Upper lobe of left lung (tissue), 6 donors: ENCODE measurements around the gene RIC8B. TPM values are rescaled to one million over a fixed set of nuclear protein-coding genes. Genes with fewer than 3 reads are reported as not detected.
"Not testable (repeated sequence)": the region's sequence is repeated elsewhere in the genome, so short reads cannot be mapped to it uniquely, and the experiment has no call there.

ENCODE experiments used
- ATAC-seq, 2 donors: fragments of 200-7000 bp; cut with Tn5 transposase; one replicate each; pipeline ENCODE4 v1.9.1; 2022; ENCODE audit warnings: mild to moderate bottlenecking in 2 of 2, moderate library complexity in 2 of 2; ENCODE audit not compliant: low FRiP score in 2 of 2
- DNase-seq, 2 donors: peaks; one replicate each; pipeline ENCODE4 v3.0.0-alpha.2; 2019 to 2020
- H3K27ac ChIP-seq, 4 donors: fragments of 200-600 bp; sonication (generic); one replicate each; pipeline ENCODE4 v1.5.1; 2016 to 2019
- H3K27me3 ChIP-seq, 4 donors: fragments of 200-600 bp; sonication (generic); one replicate each; pipeline ENCODE4 v1.5.1; 2017 to 2019
- H3K36me3 ChIP-seq, 4 donors: fragments of 200-600 bp; sonication (generic); one replicate each; pipeline ENCODE4 v1.5.1; 2016 to 2019
- H3K4me1 ChIP-seq, 4 donors: fragments of 200-600 bp; sonication (generic); one replicate each; pipeline ENCODE4 v1.5.1; 2018 to 2019
- H3K4me3 ChIP-seq, 4 donors: fragments of 200-600 bp; sonication (generic); one replicate each; pipeline ENCODE4 v1.5.1; 2017 to 2019; ENCODE audit warnings: mild to moderate bottlenecking in 2 of 4, moderate library complexity in 1 of 4
- H3K9me3 ChIP-seq, 4 donors: fragments of 200-600 bp; sonication (generic); one replicate each; pipeline ENCODE4 v1.5.1; 2018 to 2019
- EP300 ChIP-seq, 4 donors: sonication (generic); formaldehyde crosslinking; IDR thresholded peaks; one replicate each; pipeline ENCODE4 v1.5.1; 2017; ENCODE audit warnings: antibody characterized with exemption in 4 of 4, control low read depth in 2 of 4
- POLR2A ChIP-seq, 4 donors: fragments of 450-650 bp; IDR thresholded peaks; one replicate each; pipeline ENCODE4 v1.5.1; 2016 to 2017; ENCODE audit warnings: antibody characterized with exemption in 4 of 4, mild to moderate bottlenecking in 2 of 4
- POLR2AphosphoS5 ChIP-seq, 2 donors: sonication (generic); formaldehyde crosslinking; IDR thresholded peaks; one replicate each; pipeline ENCODE4 v1.5.1; 2017; ENCODE audit warnings: antibody characterized with exemption in 2 of 2
- WGBS, 2 donors: methylation state at CpG; one replicate each; pipeline ENCODE4 v1.1.5; 2017 to 2018; 5-methylcytosine and 5-hydroxymethylcytosine counted together
- total RNA-seq, 6 donors: library from RNA; depleted of rRNA in 4 of 6; stranded (reverse); fragments of >200 nt in 4 of 6; gene quantifications; one replicate each; pipeline versions ENCODE4 v1.1.0 to v1.2.1, GENCODE V29; 2016 to 2021
- TF ChIP-seq, protein P1 (sequence below), 6 experiments: fragments of 450-650 bp in 4 of 6; fragments of 200-600 bp in 2 of 6; sonication (generic) in 2 of 6; IDR thresholded peaks; one replicate each; pipeline ENCODE4 v1.5.1; 2016 to 2019; ENCODE audit warnings: antibody characterized with exemption in 6 of 6
- donor health status: DM: no; HTN: no; CAD: no; lungs with moderate emphysema.
- donor health status: DM: no; HTN: yes; CAD: no; lungs with severe emphysema.

The RIC8B gene, protein sequence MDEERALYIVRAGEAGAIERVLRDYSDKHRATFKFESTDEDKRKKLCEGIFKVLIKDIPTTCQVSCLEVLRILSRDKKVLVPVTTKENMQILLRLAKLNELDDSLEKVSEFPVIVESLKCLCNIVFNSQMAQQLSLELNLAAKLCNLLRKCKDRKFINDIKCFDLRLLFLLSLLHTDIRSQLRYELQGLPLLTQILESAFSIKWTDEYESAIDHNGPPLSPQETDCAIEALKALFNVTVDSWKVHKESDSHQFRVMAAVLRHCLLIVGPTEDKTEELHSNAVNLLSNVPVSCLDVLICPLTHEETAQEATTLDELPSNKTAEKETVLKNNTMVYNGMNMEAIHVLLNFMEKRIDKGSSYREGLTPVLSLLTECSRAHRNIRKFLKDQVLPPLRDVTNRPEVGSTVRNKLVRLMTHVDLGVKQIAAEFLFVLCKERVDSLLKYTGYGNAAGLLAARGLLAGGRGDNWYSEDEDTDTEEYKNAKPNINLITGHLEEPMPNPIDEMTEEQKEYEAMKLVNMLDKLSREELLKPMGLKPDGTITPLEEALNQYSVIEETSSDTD
- total RNA-seq = 10 to 100 TPM in 4 of 6 donors, 1 to 10 TPM in 2; 7.8 to 27.2 (median 10.8) TPM

DNA sequence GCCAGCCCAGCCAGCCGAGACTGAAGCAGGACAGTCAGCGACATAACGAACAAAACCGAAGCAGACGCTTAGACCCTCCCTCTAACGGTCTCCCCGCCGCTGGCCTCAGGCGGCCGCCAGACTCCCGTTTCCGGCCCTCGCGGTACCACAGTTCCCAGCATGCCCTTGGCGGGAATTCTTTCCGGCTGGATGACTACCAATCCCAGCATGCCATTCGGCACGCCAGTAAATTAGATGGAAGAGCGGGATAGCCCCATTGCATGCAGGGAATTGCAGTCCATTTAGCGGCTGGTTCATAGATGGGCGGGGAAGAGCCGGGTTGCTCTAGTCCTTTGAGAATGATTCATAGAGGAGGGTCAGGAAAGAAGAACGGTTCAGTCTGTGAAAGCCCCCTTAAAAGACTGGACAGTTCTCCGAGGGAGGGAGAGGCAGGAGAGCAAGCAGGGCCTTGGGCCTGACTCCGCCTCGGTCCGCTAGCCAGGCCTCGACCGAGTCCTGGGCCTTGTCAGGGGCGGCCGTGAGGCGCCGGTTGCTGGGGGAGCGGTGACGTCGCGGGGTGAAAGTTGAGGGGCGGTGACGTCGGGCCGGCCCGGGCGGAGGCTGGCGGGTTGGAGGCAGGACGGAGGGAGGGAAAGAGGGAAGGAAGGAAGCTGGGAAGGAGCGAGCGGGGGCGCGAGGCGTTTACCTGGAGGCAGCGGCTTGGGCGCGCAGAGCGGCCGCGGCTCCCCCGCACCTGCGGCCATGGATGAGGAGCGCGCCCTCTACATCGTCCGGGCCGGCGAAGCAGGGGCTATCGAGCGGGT, at the start of gene RIC8B:
Gene RIC8B (plus strand): TSS at position 678 of the 803 bp plus-strand sequence. CDS start 64 bp downstream, at position 742.
- peak; percentile 97 for ATAC-seq
- 0 to 1% methylated on average over 55 to 63 of the region's 66 CpGs for WGBS, 2 donors
- Histone ChIP-seq H3K4me3 (peak within 1 kb of the TSS; percentile 76 to 97 (median 90)), H3K27me3 (no peaks in the 10 kb centered on the region), H3K27ac (peak within 1 kb of the TSS; percentile 88 to 94 (median 92)), H3K36me3 (no peaks in the 10 kb centered on the region), H3K4me1 (peaks cover 11 to 24% (median 13%) of the 10 kb centered on the region in 4 donors), H3K9me3 (no peaks in the 10 kb centered on the region)
- peak; percentile 95 to 99 for DNase-seq
- TF ChIP-seq POLR2AphosphoS5 (IDR thresholded peaks at IDR 0.05) = peak; percentile 83 to 92
- TF ChIP-seq, protein P1, sequence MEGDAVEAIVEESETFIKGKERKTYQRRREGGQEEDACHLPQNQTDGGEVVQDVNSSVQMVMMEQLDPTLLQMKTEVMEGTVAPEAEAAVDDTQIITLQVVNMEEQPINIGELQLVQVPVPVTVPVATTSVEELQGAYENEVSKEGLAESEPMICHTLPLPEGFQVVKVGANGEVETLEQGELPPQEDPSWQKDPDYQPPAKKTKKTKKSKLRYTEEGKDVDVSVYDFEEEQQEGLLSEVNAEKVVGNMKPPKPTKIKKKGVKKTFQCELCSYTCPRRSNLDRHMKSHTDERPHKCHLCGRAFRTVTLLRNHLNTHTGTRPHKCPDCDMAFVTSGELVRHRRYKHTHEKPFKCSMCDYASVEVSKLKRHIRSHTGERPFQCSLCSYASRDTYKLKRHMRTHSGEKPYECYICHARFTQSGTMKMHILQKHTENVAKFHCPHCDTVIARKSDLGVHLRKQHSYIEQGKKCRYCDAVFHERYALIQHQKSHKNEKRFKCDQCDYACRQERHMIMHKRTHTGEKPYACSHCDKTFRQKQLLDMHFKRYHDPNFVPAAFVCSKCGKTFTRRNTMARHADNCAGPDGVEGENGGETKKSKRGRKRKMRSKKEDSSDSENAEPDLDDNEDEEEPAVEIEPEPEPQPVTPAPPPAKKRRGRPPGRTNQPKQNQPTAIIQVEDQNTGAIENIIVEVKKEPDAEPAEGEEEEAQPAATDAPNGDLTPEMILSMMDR (IDR thresholded peaks at IDR 0.05) = peak in 1 of 6 experiments; percentile 12
- TF ChIP-seq POLR2A (IDR thresholded peaks at IDR 0.05) = peak in 3 of 4 donors; percentile 35 to 73 (median 63)
- no peak for TF ChIP-seq EP300 (IDR thresholded peaks at IDR 0.05)

DNA sequence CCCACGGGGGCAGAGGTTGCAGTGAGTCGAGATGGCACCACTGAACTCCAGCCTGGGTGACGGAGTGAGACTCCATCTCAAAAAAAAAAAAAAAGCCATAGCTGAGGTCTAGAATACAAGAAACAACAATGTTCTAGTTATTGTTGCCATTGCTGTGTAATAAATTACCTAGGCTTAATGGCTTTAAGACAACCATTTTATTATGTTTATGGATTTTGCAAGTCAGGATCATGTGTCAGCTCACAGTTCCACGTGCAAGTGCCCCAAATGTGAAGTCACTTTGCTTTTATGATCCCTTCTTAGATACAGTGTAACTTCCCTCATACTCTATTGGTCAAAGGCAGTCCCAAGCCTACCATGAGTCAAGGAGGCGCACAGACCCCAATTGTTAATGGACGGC, 49.5 kb upstream of the RIC8B start:
- no peaks in the 10 kb centered on the region for H3K9me3 ChIP-seq
- no peaks in the 10 kb centered on the region for H3K4me1 ChIP-seq
- H3K27ac ChIP-seq = no peak overlapping the region
- H3K27me3 ChIP-seq = no peaks in the 10 kb centered on the region
- TF ChIP-seq, protein P1 (IDR thresholded peaks at IDR 0.05) = no peak
- TF ChIP-seq EP300 (IDR thresholded peaks at IDR 0.05) = no peak
- TF ChIP-seq POLR2AphosphoS5 (IDR thresholded peaks at IDR 0.05) = no peak
- TF ChIP-seq POLR2A (IDR thresholded peaks at IDR 0.05) = no peak
- no peak for ATAC-seq
- no peak overlapping the region for H3K4me3 ChIP-seq
- no peaks in the 10 kb centered on the region for H3K36me3 ChIP-seq
- no peak for DNase-seq
- WGBS, 2 donors = 93% methylated on average over 6 of the region's 6 CpGs

DNA sequence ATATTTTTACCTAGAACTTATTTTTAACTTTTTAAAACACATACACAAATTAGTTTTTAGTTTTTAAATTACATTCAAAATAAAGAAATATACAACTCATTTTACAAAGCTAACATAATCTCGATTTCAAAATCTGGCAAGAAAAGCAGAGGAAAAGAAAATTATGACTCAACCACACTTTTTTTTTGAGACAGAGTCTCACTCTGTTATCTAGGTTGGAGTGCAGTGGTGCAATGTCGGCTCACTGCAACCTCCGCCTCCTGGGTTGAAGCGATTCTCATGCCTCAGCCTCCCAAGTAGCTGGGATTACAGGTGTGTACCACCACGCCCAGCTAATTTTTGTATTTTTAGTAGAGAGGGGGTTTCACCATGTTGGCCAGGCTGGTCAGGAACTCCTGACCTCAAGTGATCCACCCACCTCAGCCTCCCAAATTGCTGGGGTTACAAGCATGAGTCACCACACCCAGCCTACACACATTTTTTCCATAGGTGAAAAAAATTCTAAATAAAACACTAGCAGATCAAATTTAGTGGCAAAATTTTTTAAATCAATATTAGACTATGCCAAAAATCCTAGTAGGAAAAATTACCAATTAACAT, 47.8 kb upstream of the RIC8B start:
- not testable (repeated sequence) for H3K4me1 ChIP-seq, ATAC-seq, H3K36me3 ChIP-seq, H3K9me3 ChIP-seq, H3K27me3 ChIP-seq, H3K4me3 ChIP-seq, DNase-seq, H3K27ac ChIP-seq
- WGBS, 2 donors = 83 to 88% methylated on average over 5 of the region's 5 CpGs

DNA sequence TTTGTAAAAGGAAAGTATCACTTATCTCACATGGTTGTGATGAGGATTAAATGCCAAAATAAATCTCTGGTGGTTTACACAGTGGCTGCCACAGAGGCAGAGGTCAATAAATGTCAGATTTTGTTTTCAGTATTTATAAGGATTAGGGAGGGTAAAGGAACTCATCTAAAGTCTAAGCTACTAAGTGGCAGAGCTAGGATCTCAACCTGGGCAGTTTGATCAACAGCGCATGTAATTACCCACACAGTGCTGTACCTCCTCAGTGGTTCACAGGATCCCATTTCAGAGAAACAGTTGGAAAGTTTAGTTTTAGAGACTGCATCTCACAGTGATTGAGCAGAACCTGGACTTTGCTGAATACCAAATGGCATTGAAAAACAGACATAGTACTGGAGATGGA, 44.9 kb upstream of the RIC8B start:
- TF ChIP-seq, protein P1 (IDR thresholded peaks at IDR 0.05) = no peak
- TF ChIP-seq POLR2AphosphoS5 (IDR thresholded peaks at IDR 0.05) = no peak
- TF ChIP-seq POLR2A (IDR thresholded peaks at IDR 0.05) = no peak
- TF ChIP-seq EP300 (IDR thresholded peaks at IDR 0.05) = no peak
- Histone ChIP-seq H3K9me3 (no peaks in the 10 kb centered on the region), H3K36me3 (no peaks in the 10 kb centered on the region), H3K27me3 (no peaks in the 10 kb centered on the region), H3K4me3 (no peak overlapping the region), H3K4me1 (no peaks in the 10 kb centered on the region), H3K27ac (no peak overlapping the region)
- 100% methylated on average over 1 of the region's 1 CpG for WGBS, 2 donors
- ATAC-seq (no peak), DNase-seq (no peak)

DNA sequence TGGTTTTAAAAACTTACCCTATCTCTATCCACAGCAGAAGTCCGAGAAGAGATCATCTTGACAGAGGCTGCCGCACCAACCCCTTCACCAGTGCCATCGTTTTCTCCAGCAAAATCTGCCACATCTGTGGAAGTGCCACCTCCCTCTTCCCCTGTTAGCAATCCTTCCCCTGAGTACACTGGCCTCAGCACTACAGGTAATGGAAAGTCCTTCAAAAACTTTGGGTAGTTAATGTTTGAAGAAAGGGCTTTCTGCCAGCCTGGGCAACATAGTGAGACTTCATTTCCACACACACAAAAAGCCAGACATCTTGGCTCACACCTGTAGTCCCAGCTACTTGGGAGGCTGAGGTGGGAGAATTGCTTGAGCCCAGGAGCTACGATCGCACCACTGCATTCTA, 41.6 kb upstream of the RIC8B start:
- no peaks in the 10 kb centered on the region for H3K4me1 ChIP-seq
- no peak overlapping the region for H3K27ac ChIP-seq
- no peak overlapping the region for H3K4me3 ChIP-seq
- TF ChIP-seq EP300 (IDR thresholded peaks at IDR 0.05) (no peak), POLR2AphosphoS5 (IDR thresholded peaks at IDR 0.05) (no peak), POLR2A (IDR thresholded peaks at IDR 0.05) (no peak)
- TF ChIP-seq, protein P1 (IDR thresholded peaks at IDR 0.05) = no peak
- 75 to 84% methylated on average over 5 of the region's 5 CpGs for WGBS, 2 donors
- no peaks in the 10 kb centered on the region for H3K9me3 ChIP-seq
- no peaks in the 10 kb centered on the region for H3K36me3 ChIP-seq
- ATAC-seq (no peak), DNase-seq (peak in 1 of 2 donors; percentile 26)
- H3K27me3 ChIP-seq = no peaks in the 10 kb centered on the region
